Muscle of back (tissue), 11 donors: ENCODE data around the gene PCYT1B. TPM values are rescaled to one million over a fixed set of nuclear protein-coding genes. Genes with fewer than 3 reads are reported as not detected.
"Not testable (repeated sequence)": the region's sequence is repeated elsewhere in the genome, so short reads cannot be mapped to it uniquely, and the experiment has no call there.

ENCODE experiments used
- DNase-seq, 3 donors: peaks; one replicate each; pipeline versions ENCODE4 v3.0.0 to v3.0.0-alpha.2; 2013
- polyA plus RNA-seq, 10 donors: library from polyadenylated mRNA; unstranded; fragments of 120-200 nt; gene quantifications; one replicate each; pipeline ENCODE4 v1.2.1, GENCODE V29; 2013; ENCODE audit not compliant: insufficient read length in 10 of 10

PCYT1B gene
- polyA plus RNA-seq, 10 donors, result 1.6 to 2.9 (median 2.2) TPM

DNA sequence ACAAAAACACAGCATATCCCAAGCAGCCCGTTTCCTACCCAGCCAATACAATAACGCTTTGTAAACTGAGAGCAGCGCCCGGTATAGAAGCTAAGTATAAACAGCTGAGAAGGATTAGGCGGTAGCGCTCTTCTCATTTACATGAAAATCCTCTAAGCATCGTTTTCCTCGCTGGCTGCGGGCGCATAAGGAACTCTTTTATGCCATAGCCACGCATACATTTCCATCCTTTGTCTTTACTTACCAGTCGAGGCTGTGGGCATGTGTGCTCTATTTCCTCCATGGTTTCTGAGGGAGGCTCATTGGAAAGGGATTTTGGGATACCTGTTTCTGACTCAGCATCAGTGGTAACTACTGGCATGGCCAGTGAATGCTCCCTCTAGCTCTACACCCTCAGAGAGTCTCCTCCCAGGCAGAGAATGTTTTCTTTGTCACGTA lies 383 bp downstream of the PCYT1B start:
- DNase-seq, result peak; percentile 23 to 80 (median 49)

DNA sequence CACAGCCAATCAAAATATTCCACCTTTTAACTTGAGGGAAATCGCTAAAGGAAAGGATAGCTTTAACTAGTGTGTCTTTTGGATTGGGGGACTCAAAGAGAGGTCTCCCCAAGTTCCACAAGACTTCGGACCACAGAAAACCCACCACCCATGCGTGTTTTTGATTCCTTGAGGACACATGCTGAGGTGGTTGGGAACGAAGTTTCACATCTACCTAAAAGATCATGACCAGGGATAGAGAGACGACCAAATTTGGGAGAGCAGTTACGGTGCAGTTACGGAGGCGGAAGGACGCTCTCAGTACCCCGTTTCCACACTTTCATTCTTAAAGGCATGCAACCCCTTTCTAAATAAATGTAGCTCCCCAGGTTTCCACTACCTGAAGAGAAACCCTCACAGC lies 1.1 kb downstream of the PCYT1B start:
- DNase-seq, result peak in 1 of 3 donors; percentile 20

DNA sequence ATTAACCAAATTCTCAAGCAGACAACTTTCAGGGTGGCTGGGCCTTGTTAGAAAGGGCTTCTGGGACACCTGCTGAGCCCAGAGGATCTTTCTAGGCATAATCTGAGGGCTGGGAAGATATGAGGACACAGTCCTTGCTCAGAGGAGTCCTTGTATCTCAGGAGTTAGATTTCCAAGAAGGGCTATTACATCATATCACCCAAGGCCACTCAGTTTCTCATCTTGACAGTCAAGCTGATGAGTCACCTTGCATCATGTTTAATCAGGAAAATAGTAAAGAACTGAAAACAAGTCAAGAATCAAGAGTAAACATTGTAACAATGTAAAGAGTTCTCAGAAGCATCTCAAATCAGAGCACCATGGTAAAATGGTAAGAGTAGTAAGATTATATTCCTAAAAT lies 4.0 kb downstream of the PCYT1B start:
- DNase-seq, result no peak

DNA sequence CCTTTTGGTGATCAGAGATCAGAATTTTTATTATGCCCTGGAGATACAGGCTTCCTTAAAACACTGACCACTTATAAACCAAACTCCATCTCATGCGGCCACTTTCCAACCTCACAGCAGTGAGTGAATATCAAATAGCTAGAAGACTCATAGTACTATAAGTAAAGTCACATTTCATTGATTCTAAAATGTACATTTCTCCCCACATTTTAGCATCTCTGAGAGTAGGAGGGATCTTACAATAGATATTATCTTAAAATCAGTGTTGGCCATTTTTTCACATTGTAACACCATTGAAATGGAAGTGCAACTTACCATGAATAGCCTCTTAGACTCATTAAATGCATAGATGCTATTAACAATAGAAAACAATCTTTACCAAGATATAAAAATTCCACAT lies 17.4 kb downstream of the PCYT1B start:
- DNase-seq, result no peak

DNA sequence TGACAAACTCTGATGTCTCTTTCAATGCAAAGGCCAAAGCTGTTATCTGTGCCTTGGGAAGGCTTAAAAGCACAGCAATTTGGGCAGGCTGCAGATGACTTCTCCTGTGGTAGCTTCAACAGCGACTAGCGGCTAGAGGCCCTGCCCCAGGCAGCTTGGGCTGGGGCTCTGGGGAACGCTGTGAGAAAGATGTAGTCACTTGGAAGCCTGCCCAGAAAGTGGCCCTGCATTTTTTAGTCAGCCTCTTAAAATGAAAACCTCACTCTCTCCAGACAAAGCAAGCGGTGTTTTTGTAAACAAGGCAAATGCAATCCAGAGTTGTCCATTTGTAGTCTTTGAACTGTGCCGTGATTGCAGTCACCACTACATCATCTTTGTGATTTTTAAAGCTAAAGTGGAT lies 27.5 kb downstream of the PCYT1B start:
- peak; percentile 15 to 40 (median 17) for DNase-seq

DNA sequence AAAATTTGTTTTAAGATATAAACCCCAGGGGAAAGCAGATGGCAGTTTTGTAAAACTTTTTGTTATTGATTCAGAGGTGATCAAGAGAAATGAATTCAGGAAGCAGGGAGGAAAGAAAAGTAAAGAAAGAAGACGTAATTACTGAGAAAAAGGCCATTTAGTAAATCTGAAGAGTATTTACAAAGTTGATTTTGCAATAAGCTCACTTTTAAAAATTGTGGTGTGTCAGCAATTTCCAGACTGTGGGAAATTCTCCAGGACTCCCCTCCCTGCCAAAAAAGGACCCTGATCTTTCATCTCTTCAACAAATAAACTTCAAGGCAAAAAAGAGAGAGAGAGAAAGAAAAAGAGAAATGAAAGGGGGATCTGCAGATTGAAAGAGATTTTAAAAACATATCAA lies 36.6 kb downstream of the PCYT1B start:
- DNase-seq, result peak in 2 of 3 donors; percentile 1 to 12

DNA sequence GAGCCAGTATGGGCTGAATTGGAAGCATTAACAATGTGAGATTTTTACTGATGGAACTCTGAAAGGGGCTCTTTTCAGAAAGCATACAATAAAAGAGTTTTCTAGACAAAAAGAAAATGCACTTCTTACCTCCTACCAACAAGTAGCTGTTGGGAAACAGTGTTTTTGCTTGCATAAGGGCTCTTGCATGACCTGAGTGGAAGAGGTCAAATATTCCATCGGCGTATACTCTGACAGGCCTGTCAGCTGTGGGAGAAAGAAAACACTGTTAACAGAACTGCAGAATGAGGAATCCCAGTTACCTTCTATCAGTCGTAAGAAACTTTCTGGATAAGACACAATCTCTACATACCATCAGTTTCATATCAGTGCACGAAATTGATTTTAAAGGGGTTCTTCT lies 39.5 kb downstream of the PCYT1B start:
- DNase-seq, result no peak

DNA sequence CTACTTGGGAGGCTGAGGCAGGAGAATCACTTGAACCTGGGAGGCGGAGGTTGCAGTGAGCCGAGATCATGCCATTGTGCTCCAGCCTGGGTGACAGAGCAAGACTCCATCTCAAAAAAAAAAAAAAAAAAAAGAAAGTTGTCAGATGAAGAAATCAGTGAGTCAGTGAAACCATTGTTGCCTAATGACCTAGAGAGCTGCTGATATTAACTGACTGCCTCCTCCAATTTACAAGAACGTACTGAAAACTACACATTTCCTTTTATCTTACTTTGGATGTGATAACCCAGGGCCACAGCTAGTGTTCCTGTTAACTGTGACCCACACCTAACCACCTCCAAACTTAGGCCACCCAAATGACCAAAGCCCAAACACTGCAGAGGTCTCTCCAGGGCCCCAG lies 41.2 kb downstream of the PCYT1B start:
- not testable (repeated sequence) for DNase-seq

DNA sequence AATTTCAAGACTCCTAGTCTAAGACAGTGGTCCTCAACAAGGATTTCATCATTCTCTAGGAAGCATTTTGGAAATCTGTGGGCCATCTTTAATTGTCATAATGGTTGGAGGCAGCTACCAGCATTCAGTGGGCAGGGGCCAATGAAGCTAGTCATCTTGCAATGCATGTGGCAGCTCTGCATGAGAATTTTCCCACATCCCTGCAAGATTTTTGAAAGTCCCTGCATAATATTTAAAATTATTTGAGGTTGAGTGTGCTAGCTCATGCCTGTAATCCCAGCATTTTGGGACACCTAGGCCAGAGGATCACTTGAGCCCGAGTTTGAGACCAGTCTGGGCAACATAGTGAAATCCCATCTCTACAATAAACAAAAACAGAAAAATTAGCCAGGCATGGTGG lies 44.0 kb downstream of the PCYT1B start:
- no peak for DNase-seq

DNA sequence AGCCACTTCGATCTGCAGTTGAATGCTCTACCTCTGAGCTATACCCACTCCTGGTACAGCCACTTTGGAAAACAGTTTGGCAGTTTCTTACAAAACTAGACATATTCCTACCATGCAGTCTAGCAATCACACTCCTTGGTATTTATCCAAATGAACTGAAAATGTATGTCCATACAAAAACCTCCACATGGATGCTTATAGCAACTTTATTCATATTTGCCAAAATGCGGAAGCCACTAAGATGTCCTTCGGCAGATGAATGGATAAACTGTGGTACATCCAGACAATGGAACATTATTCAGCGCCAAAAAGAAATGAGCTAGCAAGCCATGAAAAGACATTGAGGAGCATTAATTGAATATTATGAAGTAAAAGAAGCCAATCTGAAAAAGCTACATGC lies 45.3 kb downstream of the PCYT1B start:
- DNase-seq, result no peak

DNA sequence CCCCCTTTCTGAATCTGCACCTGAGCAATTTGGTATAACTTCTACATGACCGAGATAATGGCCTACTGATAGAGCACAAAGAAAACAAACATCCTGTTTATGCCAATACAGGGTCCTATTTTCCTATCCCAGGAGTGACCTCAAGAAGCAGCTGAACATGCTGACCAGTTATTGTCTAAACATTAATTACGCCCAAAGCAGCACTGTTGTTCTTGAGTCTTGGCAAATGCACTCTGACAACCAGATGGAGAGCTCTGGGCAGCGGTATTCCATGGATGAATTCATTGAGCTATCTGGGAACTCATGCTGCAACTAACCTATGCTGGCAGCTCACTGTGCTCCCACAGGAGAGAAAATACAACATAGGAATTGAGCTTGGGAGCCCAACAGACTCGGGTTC lies 52.6 kb downstream of the PCYT1B start:
- DNase-seq, result no peak

DNA sequence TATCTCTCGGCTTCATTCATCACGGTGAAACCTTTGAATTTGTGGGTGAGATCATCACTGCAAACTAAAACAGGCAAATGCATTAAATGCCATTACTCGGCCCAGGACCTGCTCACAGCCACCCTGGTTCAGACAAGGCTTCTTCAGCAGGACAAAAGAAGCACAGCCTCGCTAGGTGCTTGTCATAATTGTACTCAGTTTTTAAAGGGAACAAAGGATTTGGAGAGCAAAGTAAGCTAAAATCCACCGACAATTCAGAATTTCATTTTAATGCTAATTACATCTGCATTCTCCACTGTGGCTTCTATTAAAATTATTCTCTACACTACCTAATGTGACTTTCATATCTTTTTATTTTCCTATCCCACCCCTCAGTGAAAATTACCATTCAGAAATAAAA lies 57.0 kb downstream of the PCYT1B start:
- no peak for DNase-seq

DNA sequence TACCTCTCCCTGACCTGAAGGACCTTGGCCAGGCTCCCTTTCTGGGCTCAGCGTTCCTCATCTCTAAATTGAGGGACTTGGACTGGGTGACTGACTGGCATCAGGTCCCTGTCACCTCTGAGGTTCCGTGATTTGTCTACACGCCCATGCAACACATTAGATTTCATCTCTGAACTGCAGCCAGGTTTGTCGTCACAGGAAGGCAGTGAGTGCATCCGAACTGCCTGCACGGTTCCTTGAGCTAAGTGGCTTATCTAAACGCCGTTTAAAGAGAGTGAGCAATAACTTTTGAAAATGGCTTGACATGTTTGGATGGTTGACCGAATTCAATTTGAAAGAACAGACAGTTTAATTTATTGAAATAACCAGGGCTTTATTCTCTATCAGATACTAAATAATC lies 70.1 kb downstream of the PCYT1B start:
- no peak for DNase-seq

DNA sequence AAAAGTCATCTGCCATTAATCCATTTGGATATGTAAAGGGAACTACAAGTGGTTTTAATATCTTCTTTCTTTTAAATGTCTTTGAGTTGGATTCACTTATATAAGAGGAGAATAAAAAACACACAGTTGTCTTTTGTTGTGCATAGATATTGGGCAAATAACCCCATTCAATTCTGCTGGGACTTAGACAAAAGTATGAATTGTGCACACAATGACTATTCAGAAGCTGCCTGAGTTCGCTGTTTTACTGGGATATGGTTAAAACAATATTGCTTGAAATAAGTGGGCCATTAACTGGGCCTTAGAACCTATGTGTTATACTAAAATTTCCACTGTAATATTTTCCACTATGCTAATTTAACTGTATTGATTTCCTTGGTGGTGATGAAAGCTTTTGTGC lies 71.7 kb downstream of the PCYT1B start:
- DNase-seq, result no peak

DNA sequence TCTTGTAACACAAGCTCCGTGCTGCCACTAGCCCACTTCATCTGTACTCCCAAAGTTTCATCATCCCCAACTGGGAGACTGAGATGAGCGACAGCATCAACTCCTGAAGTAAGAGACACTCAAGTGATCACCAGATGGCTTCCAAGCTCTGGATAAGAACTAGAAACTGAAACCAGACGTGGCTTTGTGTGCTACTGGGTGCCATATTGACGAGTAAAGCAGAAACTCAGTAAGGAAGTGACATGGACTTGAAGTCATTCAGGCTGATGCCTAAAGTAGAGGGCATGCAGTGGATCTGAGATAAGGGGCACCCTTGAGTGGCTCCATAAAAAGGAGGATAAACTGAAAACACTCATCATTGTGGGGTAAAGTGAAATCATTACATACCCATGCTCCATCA lies 72.4 kb downstream of the PCYT1B start:
- no peak for DNase-seq

DNA sequence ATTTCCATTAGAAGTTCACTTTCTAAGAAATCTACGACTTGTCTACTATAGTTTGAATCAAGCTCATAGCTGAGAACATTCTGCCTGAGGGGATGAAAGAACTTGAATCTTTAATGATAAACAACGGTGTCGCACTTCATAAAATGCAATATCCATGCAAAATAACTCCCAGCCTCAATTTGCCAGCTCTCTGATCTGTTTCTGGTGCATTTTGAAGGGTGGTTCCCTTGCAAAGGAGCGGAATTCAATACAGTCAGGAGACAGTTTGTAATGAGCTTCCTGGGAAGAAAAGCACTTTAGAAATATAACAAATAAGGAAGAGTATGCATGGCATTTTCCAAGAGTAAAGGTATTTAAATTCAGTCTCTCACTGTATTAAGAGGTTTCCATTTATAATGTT lies 80.0 kb downstream of the PCYT1B start:
- peak in 1 of 3 donors; percentile 8 for DNase-seq

DNA sequence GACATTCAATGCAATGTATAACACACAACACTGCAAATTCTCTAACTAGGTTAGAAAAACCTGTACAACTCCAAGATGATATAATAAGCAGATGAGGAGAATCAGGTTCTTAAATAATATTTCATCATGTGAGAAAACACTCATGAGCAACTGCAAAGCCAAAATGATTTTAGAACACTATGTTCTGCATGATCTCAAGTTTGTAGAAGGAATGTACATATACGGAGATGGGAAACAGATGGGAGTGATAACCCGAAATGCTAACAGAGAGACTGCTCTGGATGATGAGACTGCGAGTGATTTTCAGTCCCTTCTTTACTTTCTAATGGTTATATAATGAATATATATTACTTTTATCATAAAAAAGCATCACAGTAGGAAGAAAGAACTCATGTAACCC lies 80.9 kb downstream of the PCYT1B start:
- peak; percentile 19 to 63 (median 50) for DNase-seq

DNA sequence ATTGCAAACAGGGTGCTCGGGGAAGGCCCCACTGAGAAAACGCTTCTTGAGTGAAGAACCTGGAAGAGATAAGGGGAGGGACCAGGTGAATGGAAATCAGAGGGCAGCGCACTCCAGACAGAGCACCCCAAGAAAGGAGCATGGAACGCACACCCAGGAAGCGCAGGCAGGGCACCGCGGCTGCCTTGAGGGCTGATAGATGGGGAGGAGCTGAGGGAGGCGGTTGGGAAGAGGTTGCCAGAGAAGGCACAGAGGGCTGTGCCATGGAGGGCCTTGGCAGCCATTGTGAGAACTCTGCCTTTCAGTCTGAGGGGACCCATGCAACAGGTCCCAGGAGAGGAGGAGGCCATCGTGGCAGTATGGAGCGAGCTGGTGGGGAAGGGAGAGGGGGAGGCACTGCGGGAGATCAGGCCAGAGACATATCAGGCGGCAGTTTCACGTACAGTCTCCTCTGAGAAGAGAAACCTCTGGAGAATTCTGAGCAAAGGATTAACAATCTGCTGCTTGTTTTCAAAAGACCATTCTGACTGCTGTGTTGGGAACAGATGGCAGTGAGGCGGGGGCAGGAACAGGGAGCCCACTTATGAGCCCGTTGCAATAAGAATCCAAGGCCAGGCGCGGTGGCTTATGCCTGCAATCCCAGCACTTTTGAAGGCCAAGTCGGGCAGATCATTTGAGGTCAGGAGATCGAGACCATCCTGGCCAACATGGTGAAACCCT lies 83.7 kb downstream of the PCYT1B start:
- DNase-seq, result no peak

DNA sequence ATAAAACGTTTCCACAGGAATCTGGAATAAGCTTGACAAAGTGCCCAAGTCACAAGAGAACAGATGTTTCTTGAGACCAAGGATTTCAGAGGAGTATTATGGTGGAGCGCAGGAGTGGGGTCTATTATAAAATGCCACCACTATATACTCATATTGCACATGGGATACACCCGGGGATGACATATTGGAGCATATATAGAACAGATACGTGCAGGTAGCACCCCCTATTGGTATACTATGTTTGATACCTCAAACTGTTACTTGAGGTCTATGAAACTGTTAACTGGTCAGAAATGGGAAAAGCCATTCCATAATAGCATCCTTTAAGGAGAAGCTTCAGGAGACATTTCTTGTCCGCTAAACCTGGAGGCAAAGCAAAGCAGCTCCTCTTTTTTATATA lies 86.0 kb downstream of the PCYT1B start:
- DNase-seq, result no peak

DNA sequence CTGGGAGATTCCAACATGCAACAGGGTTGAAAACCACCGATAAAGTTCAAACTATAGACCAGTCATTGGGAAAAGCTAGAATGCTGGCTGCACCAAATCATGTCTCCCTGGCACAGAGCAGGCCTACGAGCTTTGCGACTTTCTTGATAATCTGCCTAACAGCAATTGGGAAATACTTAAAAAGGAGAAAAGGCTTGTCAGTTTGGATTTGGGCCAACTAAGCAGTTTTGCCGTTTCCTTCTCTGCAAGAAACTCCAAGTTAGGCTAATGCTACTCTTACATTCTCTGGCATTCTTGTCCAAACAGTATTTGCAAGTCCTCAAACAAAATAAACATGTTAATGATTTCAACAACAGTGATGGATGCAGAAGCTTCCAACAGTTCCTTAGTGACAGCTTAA lies 94.1 kb downstream of the PCYT1B start:
- DNase-seq, result peak in 2 of 3 donors; percentile 18 to 31

DNA sequence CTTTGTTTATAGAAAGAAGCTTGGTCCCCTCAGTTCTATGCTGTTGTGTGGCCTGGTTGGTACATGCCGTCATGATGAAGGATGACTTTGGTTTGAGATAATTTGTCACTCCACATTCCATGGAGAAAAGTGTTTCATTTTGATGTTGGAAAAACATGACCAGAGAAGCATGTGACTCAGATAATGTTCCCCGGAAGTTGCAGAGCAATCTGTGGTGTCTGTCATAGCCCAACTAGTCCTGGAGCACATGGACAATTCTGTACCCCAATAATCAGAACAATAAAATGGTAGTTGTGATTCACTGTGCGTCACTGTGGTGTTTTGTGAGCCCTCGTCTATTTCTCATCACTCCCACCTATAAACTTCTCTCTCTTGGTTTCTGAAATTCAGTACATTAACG lies 97.0 kb downstream of the PCYT1B start:
- no peak for DNase-seq

DNA sequence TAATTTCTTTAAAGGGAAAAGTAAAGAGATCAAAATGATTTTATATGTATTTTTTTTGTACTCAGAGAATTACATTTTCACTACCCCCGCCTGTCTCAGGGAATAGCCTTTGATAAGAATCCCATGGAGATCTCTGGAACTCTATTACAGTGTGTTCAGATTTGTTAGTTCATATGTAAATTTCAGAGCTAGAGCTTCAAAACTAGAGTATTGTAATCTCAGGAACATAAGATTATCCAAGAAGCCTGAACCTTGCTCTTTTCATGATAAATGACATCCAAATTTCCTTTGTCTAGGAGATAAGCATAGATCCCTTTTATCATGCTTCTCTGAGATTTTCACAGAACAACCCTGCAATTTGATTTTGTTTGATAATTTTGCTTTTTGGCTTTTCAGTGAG lies 99.2 kb downstream of the PCYT1B start:
- DNase-seq, result no peak

DNA sequence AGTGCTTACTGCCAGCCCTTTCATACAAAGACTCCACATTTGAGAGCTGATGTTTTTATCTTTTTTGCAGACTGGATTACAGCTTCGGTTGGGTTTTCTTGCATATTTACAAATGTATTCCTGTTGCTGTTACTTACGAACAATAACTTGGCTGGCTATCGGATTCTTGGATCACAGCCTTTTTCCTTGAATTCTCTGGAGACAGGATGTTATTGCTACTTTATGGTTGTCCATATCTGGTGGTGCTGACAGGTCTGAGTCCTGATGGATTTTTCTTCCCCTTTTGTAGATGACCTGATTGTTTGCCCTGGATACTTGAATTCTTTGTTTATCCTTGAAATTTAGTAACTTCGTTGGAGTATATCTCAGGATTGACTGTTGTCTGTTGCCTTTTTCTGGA lies 104.4 kb downstream of the PCYT1B start:
- DNase-seq, result peak; percentile 11 to 68 (median 48)

DNA sequence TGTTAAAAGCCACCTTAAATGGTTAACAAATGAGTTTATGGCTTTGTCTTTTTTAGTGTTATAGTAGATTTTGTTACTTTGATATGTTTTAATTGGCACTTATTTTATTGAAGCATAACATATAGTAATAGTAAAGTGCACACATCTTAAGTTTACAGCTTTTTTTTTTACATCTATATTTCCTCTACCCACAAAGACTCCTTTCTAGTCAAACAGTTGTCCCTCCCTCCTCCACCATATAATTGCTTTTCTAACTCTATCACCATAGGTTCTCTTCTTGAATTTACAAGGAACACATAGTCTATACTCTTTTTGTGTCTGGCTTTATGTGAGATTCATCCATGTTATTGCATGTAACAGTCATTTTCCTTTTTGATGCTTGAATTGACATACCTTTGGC lies 110.6 kb downstream of the PCYT1B start:
- DNase-seq, result no peak
